ENCODE results near the gene DYSF. TPM values are rescaled to one million over a fixed set of nuclear protein-coding genes. Genes with fewer than 3 reads are reported as not detected.

DYSF gene
- total RNA-seq, 4 donors from 2014 or later, result 2.6 to 20.7 (median 12.7) TPM

DNA sequence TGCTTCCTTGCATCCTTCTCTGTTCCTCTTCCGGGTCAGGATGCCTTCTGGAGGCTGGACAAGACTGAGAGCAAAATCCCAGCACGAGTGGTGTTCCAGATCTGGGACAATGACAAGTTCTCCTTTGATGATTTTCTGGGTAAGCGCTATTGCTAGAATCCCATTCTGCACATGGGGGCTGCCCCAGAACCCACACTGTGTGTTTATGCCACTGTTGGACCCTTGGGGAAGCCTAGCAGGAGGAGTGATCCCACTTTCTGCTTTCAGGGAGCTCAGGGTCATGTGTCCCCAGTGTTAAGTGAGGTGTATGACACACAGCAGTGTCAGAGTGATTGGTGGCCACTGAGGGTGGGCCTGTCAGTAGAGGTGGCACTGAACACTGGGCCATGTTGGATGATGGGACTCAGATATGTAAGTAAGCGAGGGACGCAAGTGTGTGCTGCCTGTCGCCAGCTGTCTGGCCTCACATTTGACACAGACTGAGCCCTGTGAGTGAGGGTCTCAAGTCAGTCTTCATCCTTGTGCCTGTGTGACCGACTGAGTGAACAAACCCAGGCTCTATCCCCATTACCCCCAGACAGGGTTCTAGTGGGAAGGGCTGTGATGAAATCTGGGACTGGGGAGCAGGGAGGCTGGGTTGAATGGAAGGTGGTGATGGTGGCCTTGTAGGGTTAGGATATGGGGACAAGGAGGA is 220.9 kb downstream of the DYSF start:
- no peak for TF ChIP-seq POLR2A (IDR thresholded peaks at IDR 0.05)
- TF ChIP-seq, protein P1, sequence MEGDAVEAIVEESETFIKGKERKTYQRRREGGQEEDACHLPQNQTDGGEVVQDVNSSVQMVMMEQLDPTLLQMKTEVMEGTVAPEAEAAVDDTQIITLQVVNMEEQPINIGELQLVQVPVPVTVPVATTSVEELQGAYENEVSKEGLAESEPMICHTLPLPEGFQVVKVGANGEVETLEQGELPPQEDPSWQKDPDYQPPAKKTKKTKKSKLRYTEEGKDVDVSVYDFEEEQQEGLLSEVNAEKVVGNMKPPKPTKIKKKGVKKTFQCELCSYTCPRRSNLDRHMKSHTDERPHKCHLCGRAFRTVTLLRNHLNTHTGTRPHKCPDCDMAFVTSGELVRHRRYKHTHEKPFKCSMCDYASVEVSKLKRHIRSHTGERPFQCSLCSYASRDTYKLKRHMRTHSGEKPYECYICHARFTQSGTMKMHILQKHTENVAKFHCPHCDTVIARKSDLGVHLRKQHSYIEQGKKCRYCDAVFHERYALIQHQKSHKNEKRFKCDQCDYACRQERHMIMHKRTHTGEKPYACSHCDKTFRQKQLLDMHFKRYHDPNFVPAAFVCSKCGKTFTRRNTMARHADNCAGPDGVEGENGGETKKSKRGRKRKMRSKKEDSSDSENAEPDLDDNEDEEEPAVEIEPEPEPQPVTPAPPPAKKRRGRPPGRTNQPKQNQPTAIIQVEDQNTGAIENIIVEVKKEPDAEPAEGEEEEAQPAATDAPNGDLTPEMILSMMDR (IDR thresholded peaks at IDR 0.05), result no peak
- Histone ChIP-seq H3K4me1 (no peaks in the 10 kb centered on the region), H3K27me3 (no peaks in the 10 kb centered on the region), H3K27ac (no peak overlapping the region), H3K4me3 (no peak overlapping the region), H3K9me3 (no peaks in the 10 kb centered on the region), H3K36me3 (no peaks in the 10 kb centered on the region)
- intact Hi-C loops (cut with DNase I; ENCODE audit: low total_unique reads), result no loop called here
- no peak for DNase-seq

DNA sequence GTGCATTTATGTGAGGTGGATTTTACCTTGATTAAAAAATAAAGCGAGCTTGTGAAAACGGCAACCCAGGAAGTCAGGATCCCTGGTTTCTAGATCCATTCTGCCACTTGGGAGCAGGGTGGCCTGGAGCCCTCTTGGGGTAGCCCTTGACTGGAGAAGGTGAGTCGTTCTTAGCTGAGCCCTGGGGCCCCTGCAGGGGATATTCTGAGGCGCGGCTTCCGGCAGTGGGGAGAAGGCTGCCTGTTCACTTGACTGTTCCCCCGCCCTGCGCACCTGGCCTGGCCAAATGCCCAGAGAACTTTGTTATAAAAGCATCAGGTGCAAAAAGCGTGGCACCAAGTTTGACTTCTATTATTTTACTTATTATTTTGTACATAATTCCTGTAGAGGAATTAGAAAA is 221.9 kb downstream of the DYSF start:
- DNase-seq, result no peak

DNA sequence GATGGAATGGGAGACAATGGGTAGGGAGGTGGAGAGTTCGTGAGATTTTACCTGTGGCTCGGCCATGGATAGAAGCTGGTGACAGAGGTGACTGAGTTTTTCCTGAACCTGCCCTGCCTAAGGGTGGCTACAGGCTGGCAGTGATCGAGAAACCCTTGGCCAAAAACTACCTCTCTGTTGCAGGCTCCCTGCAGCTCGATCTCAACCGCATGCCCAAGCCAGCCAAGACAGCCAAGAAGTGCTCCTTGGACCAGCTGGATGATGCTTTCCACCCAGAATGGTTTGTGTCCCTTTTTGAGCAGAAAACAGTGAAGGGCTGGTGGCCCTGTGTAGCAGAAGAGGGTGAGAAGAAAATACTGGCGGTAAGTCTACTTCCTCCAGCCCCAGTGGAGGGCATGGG is 225.5 kb downstream of the DYSF start:
- DNase-seq, result no peak
- intact Hi-C loops (cut with DNase I; ENCODE audit: low total_unique reads), result no loop called here
- Histone ChIP-seq H3K36me3 (no peaks in the 10 kb centered on the region), H3K27me3 (no peaks in the 10 kb centered on the region), H3K27ac (no peak overlapping the region), H3K9me3 (no peaks in the 10 kb centered on the region), H3K4me1 (no peaks in the 10 kb centered on the region), H3K4me3 (no peak overlapping the region)
- TF ChIP-seq, protein P1 (IDR thresholded peaks at IDR 0.05), result no peak
- no peak for TF ChIP-seq POLR2A (IDR thresholded peaks at IDR 0.05)

More for the DNA sequence above, 221.9 kb downstream of the DYSF start:
- Histone ChIP-seq H3K4me3 (no peak overlapping the region), H3K27ac (no peak overlapping the region), H3K4me1 (no peaks in the 10 kb centered on the region), H3K36me3 (no peaks in the 10 kb centered on the region), H3K27me3 (no peaks in the 10 kb centered on the region), H3K9me3 (no peaks in the 10 kb centered on the region)
- intact Hi-C loops (cut with DNase I; ENCODE audit: low total_unique reads), result no loop called here
- no peak for TF ChIP-seq POLR2A (IDR thresholded peaks at IDR 0.05)
- TF ChIP-seq, protein P1 (IDR thresholded peaks at IDR 0.05), result no peak

DNA sequence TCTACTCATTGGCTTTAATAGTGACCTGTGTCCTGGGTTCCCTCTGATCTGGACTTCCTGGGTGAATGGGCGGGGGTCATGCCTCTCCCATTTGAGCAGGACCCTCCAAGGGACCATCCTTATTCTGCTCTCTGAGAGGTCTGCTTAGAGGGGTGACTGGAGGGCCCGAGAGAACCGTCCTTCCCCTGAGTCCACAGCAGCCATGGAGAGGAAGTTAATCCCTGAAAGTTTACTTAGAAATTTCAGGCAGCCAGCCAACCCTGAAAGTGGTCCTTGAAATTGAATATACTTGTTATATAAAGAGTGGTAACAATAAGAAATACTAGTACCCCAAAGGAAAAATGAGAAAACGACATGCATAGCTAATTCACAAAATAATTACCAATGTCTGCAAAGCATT is 226.1 kb downstream of the DYSF start:
- DNase-seq, result no peak
- H3K27ac ChIP-seq, result no peak overlapping the region
- TF ChIP-seq, protein P1 (IDR thresholded peaks at IDR 0.05), result no peak
- TF ChIP-seq POLR2A (IDR thresholded peaks at IDR 0.05), result no peak
- no peak overlapping the region for H3K4me3 ChIP-seq
- no peaks in the 10 kb centered on the region for H3K27me3 ChIP-seq
- intact Hi-C loops (cut with DNase I; ENCODE audit: low total_unique reads), result no loop called here
- H3K9me3 ChIP-seq, result no peaks in the 10 kb centered on the region
- no peaks in the 10 kb centered on the region for H3K4me1 ChIP-seq
- H3K36me3 ChIP-seq, result no peaks in the 10 kb centered on the region

DNA sequence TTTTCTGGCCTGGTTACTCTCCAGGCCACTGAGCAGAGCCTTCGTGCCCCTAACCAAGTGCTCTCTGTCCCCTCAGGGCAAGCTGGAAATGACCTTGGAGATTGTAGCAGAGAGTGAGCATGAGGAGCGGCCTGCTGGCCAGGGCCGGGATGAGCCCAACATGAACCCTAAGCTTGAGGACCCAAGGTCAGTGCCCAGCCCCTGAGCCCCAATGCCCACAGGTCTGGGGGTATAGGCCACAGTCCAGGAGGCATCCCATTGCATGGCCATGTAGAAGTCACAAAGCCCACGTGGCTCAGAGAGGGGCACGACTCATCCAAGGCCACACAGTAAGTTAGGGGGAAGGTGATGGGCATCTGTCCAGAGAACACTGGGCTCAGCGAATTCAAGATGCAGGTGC is 227.6 kb downstream of the DYSF start:
- Histone ChIP-seq H3K27me3 (no peaks in the 10 kb centered on the region), H3K9me3 (no peaks in the 10 kb centered on the region), H3K36me3 (no peaks in the 10 kb centered on the region), H3K27ac (no peak overlapping the region), H3K4me3 (no peak overlapping the region), H3K4me1 (no peaks in the 10 kb centered on the region)
- DNase-seq, result no peak
- intact Hi-C loops (cut with DNase I; ENCODE audit: low total_unique reads), result no loop called here
- TF ChIP-seq, protein P1 (IDR thresholded peaks at IDR 0.05), result no peak
- TF ChIP-seq POLR2A (IDR thresholded peaks at IDR 0.05), result no peak
